ENCODE results near the gene ADGRB2.

DNA sequence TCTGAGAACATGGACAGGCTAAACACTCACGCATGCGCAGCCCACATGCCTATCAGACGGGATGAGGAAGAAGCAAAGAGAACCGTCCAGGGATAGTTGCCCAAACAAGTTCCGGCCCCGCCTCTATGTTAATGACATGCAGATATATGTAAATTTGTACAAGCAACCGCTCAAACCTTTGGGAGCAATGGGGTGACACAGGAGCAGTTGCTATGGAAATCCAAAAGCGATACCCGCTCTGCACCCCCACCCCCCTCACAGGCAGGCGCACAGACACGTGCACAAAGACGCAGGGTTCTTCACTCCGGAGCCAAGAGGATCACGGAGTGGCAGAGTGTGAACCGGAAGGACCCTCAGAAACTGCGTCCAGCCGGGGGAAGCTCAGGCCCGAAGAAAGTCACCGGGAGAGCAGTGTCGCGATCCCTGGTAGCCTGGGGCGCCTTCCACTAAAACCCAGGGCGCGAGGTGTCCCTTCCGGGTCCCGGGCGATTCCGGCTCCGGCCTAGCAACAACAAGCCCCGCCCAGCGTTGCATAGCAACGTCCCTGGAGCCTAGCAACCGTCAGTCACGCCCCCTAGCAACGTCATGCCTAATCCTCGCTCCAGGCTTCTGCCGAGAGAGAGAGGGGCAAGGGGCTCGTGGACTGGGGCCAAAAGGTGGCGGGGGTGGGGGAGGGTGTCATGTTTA, 24.1 kb upstream of the ADGRB2 start:
- TF ChIP-seq, protein P1, sequence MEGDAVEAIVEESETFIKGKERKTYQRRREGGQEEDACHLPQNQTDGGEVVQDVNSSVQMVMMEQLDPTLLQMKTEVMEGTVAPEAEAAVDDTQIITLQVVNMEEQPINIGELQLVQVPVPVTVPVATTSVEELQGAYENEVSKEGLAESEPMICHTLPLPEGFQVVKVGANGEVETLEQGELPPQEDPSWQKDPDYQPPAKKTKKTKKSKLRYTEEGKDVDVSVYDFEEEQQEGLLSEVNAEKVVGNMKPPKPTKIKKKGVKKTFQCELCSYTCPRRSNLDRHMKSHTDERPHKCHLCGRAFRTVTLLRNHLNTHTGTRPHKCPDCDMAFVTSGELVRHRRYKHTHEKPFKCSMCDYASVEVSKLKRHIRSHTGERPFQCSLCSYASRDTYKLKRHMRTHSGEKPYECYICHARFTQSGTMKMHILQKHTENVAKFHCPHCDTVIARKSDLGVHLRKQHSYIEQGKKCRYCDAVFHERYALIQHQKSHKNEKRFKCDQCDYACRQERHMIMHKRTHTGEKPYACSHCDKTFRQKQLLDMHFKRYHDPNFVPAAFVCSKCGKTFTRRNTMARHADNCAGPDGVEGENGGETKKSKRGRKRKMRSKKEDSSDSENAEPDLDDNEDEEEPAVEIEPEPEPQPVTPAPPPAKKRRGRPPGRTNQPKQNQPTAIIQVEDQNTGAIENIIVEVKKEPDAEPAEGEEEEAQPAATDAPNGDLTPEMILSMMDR (IDR thresholded peaks at IDR 0.05) = no peak
- no peak for TF ChIP-seq EP300 (IDR thresholded peaks at IDR 0.05)
- peak in 2 of 3 donors; percentile 20 to 35 for TF ChIP-seq POLR2AphosphoS5 (IDR thresholded peaks at IDR 0.05)
- no peak for TF ChIP-seq POLR2A (IDR thresholded peaks at IDR 0.05)

Measured in suprapubic skin (tissue), 4 donors.